Trophoblast cell (in vitro differentiated cells and primary cell): ENCODE measurements around the gene TSHZ1.

Experiments used
- DNase-seq, 2 donors: peaks; one replicate each; pipeline ENCODE4 v3.0.0-alpha.2; 2016
- H2AFZ ChIP-seq: 2 replicates; pipeline ENCODE4 v1.6.1; 2013; ENCODE audit warnings: low read length, moderate library complexity, mild to moderate bottlenecking; ENCODE audit not compliant: insufficient read depth, poor library complexity
- H2AK5ac ChIP-seq: 2 replicates; pipeline ENCODE4 v1.6.1; 2013; ENCODE audit warnings: mild to moderate bottlenecking, low read length
- H2BK120ac ChIP-seq: 2 replicates; pipeline ENCODE4 v1.6.1; 2013; ENCODE audit warnings: low read length, mild to moderate bottlenecking, moderate library complexity; ENCODE audit not compliant: insufficient read depth, poor library complexity
- H2BK12ac ChIP-seq: 2 replicates; pipeline ENCODE4 v1.6.1; 2013; ENCODE audit warnings: mild to moderate bottlenecking, low read length, moderate library complexity
- H2BK5ac ChIP-seq: 2 replicates; pipeline ENCODE4 v1.6.1; 2013; ENCODE audit warnings: low read length, low read depth, moderate library complexity, mild to moderate bottlenecking; ENCODE audit not compliant: poor library complexity
- H3K14ac ChIP-seq: 2 replicates; pipeline ENCODE4 v1.6.1; 2013; ENCODE audit warnings: mild to moderate bottlenecking, low read length
- H3K18ac ChIP-seq: 2 replicates; pipeline ENCODE4 v1.6.1; 2013; ENCODE audit warnings: mild to moderate bottlenecking, low read length
- H3K23ac ChIP-seq: 2 replicates; pipeline ENCODE4 v1.6.1; 2013; ENCODE audit warnings: low read length
- H3K27ac ChIP-seq: 2 replicates; pipeline ENCODE4 v1.5.1; 2013; ENCODE audit warnings: low read depth, mild to moderate bottlenecking, inconsistent platforms, low read length, moderate library complexity
- H3K27me3 ChIP-seq: 2 replicates; pipeline ENCODE4 v1.6.1; 2013; ENCODE audit warnings: inconsistent platforms, mild to moderate bottlenecking, low read length, moderate library complexity; ENCODE audit not compliant: insufficient read depth
- H3K36me3 ChIP-seq, 2 experiments: 1 replicate in 1 of 2; 2 replicates in 1 of 2; pipeline ENCODE4 v1.6.1; 2013; ENCODE audit warnings: low read length in 2 of 2, mild to moderate bottlenecking in 2 of 2, moderate library complexity in 1 of 2; ENCODE audit not compliant: insufficient read depth in 2 of 2, control insufficient read depth in 1 of 2
- H3K4ac ChIP-seq: 2 replicates; pipeline ENCODE4 v1.6.1; 2013; ENCODE audit warnings: low read depth, mild to moderate bottlenecking, low read length, moderate library complexity
- H3K4me1 ChIP-seq, 2 experiments: 1 replicate in 1 of 2; 2 replicates in 1 of 2; pipeline ENCODE4 v1.6.1; 2013; ENCODE audit warnings: low read length in 2 of 2, mild to moderate bottlenecking in 2 of 2, moderate library complexity in 1 of 2; ENCODE audit not compliant: insufficient read depth in 2 of 2, control insufficient read depth in 1 of 2
- H3K4me2 ChIP-seq: 2 replicates; pipeline ENCODE4 v1.6.1; 2013; ENCODE audit warnings: inconsistent platforms, mild to moderate bottlenecking, low read length, moderate library complexity
- H3K4me3 ChIP-seq: 2 replicates; pipeline ENCODE4 v1.5.1; 2013; ENCODE audit warnings: mild to moderate bottlenecking, low read depth, low read length, inconsistent platforms
- H3K79me1 ChIP-seq: one replicate; pipeline ENCODE4 v1.6.1; 2013; ENCODE audit warnings: low read length
- H3K79me2 ChIP-seq: 2 replicates; pipeline ENCODE4 v1.6.1; 2013; ENCODE audit warnings: low read length, mild to moderate bottlenecking; ENCODE audit not compliant: control insufficient read depth, insufficient read depth, poor library complexity
- H3K9ac ChIP-seq: 2 replicates; pipeline ENCODE4 v1.6.1; 2013; ENCODE audit warnings: mild to moderate bottlenecking, low read length
- H3K9me3 ChIP-seq: 2 replicates; pipeline ENCODE4 v1.6.1; 2013; ENCODE audit warnings: low read depth, mild to moderate bottlenecking, control low read depth, inconsistent platforms, low read length; ENCODE audit not compliant: insufficient read depth
- H4K12ac ChIP-seq: 2 replicates; pipeline ENCODE4 v1.6.1; 2013; ENCODE audit warnings: low read depth, mild to moderate bottlenecking, low read length, moderate library complexity
- H4K8ac ChIP-seq: 2 replicates; pipeline ENCODE4 v1.6.1; 2013; ENCODE audit warnings: low read depth, mild to moderate bottlenecking, low read length, moderate library complexity
- H4K91ac ChIP-seq: one replicate; pipeline ENCODE4 v1.6.1; 2013; ENCODE audit warnings: low read depth, mild to moderate bottlenecking, low read length, moderate library complexity
- WGBS: extraction: QIAGEN DNeasy Blood & Tissue Kit; methylation state at CpG from one replicate; pipeline ENCODE4 v1.1.7; 2013; ENCODE audit warnings: missing lambda C conversion rate; ENCODE audit not compliant: insufficient read length, insufficient coverage; ENCODE audit errors: extremely low coverage; 5-methylcytosine and 5-hydroxymethylcytosine counted together

The TSHZ1 gene

GRCh38 chr18:75206452-75207309 is 3.9 kb upstream of the TSHZ1 start:
- Histone ChIP-seq H3K4me3 (no peak overlapping the region), H4K8ac (no peak overlapping the region), H3K79me2 (peaks cover 5% of the 10 kb centered on the region), H3K4ac (no peak overlapping the region), H3K4me2 (no peak overlapping the region), H3K18ac (peak overlapping the region; percentile 90), H3K9me3 (peaks cover 4% of the 10 kb centered on the region), H3K36me3 (no peaks in the 10 kb centered on the region), H4K91ac (no peak overlapping the region), H3K27ac (no peak overlapping the region), H3K27me3 (peaks cover 50% of the 10 kb centered on the region), H3K14ac (no peak overlapping the region), H2AK5ac (no peak overlapping the region), H2BK12ac (no peak overlapping the region), H2AFZ (no peak overlapping the region), H3K9ac (no peak overlapping the region), H3K23ac (no peak overlapping the region), H3K4me1 (peaks cover 18 to 22% of the 10 kb centered on the region in 2 experiments), H3K79me1 (peaks cover 5% of the 10 kb centered on the region), H4K12ac (no peak overlapping the region), H2BK120ac (no peak overlapping the region), H2BK5ac (peak overlapping the region; percentile 28)
- no CpG with 5 or more reads among the region's 14 CpGs for WGBS
- DNase-seq, result no peak

DNA sequence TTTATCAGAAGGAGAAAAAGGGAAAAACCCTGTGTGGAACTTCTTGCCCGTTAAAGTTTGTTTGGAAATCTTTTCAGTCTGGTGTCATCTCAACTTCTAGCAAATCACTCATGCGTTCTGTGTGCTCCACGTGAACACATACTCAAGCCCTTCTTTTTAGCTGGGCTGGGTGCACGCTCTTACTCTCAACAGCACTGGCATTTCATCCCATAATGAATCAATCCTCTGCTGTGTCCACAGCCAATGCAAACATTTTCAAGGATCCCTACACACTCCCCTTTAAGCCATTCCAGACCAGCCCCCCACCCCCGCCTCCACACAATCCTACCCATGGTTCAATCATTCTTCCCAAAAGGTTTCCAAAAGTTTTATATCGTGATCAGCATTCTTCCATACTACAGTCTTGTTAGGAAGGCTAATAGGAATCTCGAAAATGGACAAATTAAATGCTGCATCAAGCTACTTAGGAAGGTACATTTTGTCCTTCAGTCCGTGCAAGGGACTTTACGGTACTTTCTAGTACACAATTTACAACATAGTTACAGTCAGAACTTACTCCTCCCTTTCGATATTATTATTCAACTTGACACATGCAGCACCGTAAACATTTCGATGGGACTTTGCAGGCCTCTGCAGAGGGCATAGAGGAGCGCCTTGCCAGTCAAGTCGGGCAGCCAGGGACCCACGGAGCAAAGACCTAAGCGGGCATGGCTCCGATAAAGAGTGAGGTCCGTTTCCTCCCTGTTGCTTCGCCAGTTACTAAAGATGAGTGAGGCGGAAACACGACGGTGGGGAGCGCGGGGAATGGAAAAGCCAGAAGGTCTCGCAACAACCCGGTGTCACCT is 3.1 kb upstream of the TSHZ1 start:
- Histone ChIP-seq H2BK5ac (no peak overlapping the region), H3K27ac (no peak overlapping the region), H3K4me3 (peak overlapping the region; percentile 83), H3K36me3 (no peaks in the 10 kb centered on the region), H3K79me2 (peaks cover 5% of the 10 kb centered on the region), H4K91ac (no peak overlapping the region), H2BK12ac (no peak overlapping the region), H3K4me1 (peaks cover 18 to 24% of the 10 kb centered on the region in 2 experiments), H3K9me3 (peaks cover 4% of the 10 kb centered on the region), H2BK120ac (no peak overlapping the region), H3K14ac (no peak overlapping the region), H4K8ac (no peak overlapping the region), H3K27me3 (peaks cover 56% of the 10 kb centered on the region), H3K79me1 (peaks cover 8% of the 10 kb centered on the region), H4K12ac (no peak overlapping the region), H3K23ac (peak overlapping the region; percentile 76), H3K4ac (no peak overlapping the region), H2AK5ac (no peak overlapping the region), H3K9ac (no peak overlapping the region), H3K18ac (no peak overlapping the region), H3K4me2 (peak overlapping the region; percentile 84), H2AFZ (no peak overlapping the region)
- peak in 1 of 2 donors; percentile 5 for DNase-seq
- WGBS, result no CpG with 5 or more reads among the region's 26 CpGs

DNA sequence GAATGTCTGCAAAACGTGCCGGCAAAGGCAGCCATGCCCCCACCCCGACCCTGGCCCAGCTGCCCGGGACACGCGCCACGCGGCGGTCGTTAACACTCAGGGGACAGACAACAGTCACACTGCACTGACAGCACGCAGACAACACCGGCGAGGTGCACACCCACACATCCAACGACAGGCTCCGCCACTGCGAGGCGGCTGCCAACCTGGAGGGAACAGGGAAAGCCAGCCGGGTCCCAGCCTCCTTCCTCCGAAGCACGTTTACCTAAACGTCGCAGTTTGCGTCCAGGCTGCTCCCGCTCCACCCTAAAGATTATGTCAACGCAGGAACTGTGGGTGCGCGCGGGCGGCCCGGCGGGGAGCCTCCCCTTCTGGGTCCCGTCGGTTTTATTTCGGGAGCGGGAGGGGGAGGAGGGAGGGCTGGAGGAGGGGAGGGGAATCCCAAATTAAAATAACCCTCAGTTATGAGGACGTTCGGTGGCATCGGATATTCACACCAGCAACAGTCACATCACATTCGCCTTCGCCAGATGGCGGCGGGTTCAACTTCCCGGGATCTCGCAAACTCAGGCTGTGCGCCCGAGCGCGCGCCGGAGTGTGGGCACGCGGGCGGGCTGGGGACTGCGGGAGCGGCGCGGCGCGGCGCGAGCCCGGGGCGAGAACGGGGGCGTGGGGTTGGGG is 2.3 kb upstream of the TSHZ1 start:
- Histone ChIP-seq H2BK5ac (no peak overlapping the region), H2BK12ac (no peak overlapping the region), H4K91ac (peak overlapping the region; percentile 97), H3K4me3 (peak overlapping the region; percentile 83), H3K79me2 (peaks cover 5% of the 10 kb centered on the region), H4K12ac (no peak overlapping the region), H3K36me3 (no peaks in the 10 kb centered on the region), H3K18ac (no peak overlapping the region), H3K27me3 (peaks cover 57% of the 10 kb centered on the region), H3K4me2 (peak overlapping the region; percentile 84), H3K14ac (no peak overlapping the region), H3K4ac (no peak overlapping the region), H2AFZ (peak overlapping the region; percentile 93), H3K27ac (no peak overlapping the region), H3K4me1 (peaks cover 18 to 24% of the 10 kb centered on the region in 2 experiments), H3K9ac (peak overlapping the region; percentile 29), H3K9me3 (peaks cover 4% of the 10 kb centered on the region), H3K23ac (peak overlapping the region; percentile 76), H3K79me1 (peaks cover 8% of the 10 kb centered on the region), H2BK120ac (no peak overlapping the region), H2AK5ac (no peak overlapping the region), H4K8ac (no peak overlapping the region)
- WGBS, result no CpG with 5 or more reads among the region's 65 CpGs
- peak in 1 of 2 donors; percentile 68 for DNase-seq

DNA sequence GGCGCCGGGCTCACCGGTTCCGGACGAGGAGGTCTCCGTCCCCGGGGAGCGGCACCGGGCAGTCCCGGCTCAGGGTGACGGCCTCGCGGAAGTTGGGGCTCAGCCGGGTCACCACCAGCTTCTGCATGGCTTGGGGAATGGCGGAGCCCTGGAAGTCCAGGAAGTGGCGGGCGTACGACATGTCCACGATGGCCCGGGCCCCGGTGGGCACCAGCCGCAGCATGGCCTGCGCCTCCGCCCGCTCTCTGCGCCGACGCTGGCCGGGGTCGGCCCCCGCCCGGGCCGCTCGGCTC is 1.8 kb upstream of the TSHZ1 start:
- peaks cover 56% of the 10 kb centered on the region for H3K27me3 ChIP-seq
- no peak overlapping the region for H2BK12ac ChIP-seq
- peak overlapping the region; percentile 93 for H2AFZ ChIP-seq
- peak overlapping the region; percentile 84 for H4K12ac ChIP-seq
- peak overlapping the region; percentile 71 for H2BK120ac ChIP-seq
- peaks cover 5% of the 10 kb centered on the region for H3K79me2 ChIP-seq
- H2BK5ac ChIP-seq, result peak overlapping the region; percentile 68
- H3K4me3 ChIP-seq, result peak overlapping the region; percentile 83
- H3K23ac ChIP-seq, result no peak overlapping the region
- peaks cover 18 to 23% of the 10 kb centered on the region in 2 experiments for H3K4me1 ChIP-seq
- H4K8ac ChIP-seq, result peak overlapping the region; percentile 86
- peak in 1 of 2 donors; percentile 40 for DNase-seq
- H4K91ac ChIP-seq, result peak overlapping the region; percentile 97
- peak overlapping the region; percentile 83 for H3K18ac ChIP-seq
- H3K4ac ChIP-seq, result peak overlapping the region; percentile 22
- peak overlapping the region; percentile 91 for H3K14ac ChIP-seq
- H2AK5ac ChIP-seq, result no peak overlapping the region
- peak overlapping the region; percentile 57 for H3K9ac ChIP-seq
- no peaks in the 10 kb centered on the region for H3K36me3 ChIP-seq
- H3K4me2 ChIP-seq, result peak overlapping the region; percentile 84
- peaks cover 8% of the 10 kb centered on the region for H3K79me1 ChIP-seq
- no CpG with 5 or more reads among the region's 34 CpGs for WGBS
- peaks cover 4% of the 10 kb centered on the region for H3K9me3 ChIP-seq
- peak overlapping the region; percentile 77 for H3K27ac ChIP-seq
